Stimulated activated CD4-positive, alpha-beta T cell treated with anti-CD3 and anti-CD28 coated beads, TNF-alpha, amount 100 ng/mL, for 48 hours (primary cell): ENCODE measurements around the gene ZNF345.

Source experiments
- DNase-seq, 3 donors: peaks; one replicate each; pipeline ENCODE4 v3.0.0-alpha.2; 2020; ENCODE audit warnings: low read depth in 3 of 3

Gene ZNF345

GRCh38 chr19:36916991-36917390 is 66.3 kb downstream of the ZNF345 start:
- DNase-seq, result no peak

GRCh38 chr19:36918090-36918489 is 67.4 kb downstream of the ZNF345 start:
- no peak for DNase-seq
